ENCODE measurements around the gene DNAJC28.
A peak's percentile ranks its signal among the peaks of the same experiment; 100 is the strongest.

DNAJC28 gene

GRCh38 chr21:33496345-33496744 is 4.8 kb upstream of the DNAJC28 start:
- no peak overlapping the region for H3K27ac ChIP-seq
- TF ChIP-seq ZFX (IDR thresholded peaks at IDR 0.05): no peak
- no peak for TF ChIP-seq CTCF (conservative IDR thresholded peaks at IDR 0.05)

GRCh38 chr21:33495743-33496142 is 4.2 kb upstream of the DNAJC28 start:
- TF ChIP-seq CTCF (conservative IDR thresholded peaks at IDR 0.05): no peak
- TF ChIP-seq ZFX (IDR thresholded peaks at IDR 0.05): no peak
- H3K27ac ChIP-seq: no peak overlapping the region

GRCh38 chr21:33493756-33494155 is 2.2 kb upstream of the DNAJC28 start:
- TF ChIP-seq ZFX (IDR thresholded peaks at IDR 0.05): no peak
- TF ChIP-seq CTCF (conservative IDR thresholded peaks at IDR 0.05): no peak

DNA sequence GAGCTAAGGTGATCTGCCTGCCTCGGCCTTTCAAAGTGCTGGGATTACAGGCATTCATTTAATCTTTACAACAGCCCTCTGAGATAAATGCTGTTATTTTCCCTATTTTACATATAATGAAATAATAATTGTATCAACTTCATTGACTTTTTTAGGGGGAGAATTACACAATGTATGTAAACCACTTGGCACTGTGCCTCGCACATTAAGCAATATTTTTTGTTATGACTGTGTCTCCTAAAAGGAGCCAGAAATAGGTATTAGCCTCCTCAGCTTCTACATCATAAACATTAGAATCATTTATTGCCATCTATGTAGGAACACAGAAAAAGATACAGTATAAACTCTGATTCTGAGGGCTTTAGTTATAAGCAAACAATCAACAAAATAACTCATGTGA is 1.1 kb upstream of the DNAJC28 start:
- H3K27ac ChIP-seq: no peak overlapping the region

More at GRCh38 chr21:33493756-33494155, 2.2 kb upstream of the DNAJC28 start:
- no peak overlapping the region for H3K27ac ChIP-seq

DNA sequence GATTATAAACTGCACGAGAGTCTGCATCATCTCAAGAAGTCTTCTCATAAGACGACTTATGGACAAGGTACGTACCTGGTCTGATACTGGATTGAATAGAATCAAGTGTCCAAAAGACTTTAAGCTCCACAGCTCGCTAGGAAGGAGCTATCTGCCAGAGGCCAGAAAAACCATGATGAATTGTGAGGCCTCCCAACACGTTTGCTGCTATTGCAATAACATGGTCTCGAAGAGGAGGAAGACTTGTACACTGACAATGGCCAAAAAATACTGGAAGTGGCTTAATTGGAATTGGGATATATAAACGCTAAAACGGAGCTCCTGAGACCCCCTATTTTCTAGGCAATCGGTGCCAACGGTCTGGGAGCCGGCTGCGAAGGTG is 534 bp downstream of the DNAJC28 start:
- TF ChIP-seq CTCF (conservative IDR thresholded peaks at IDR 0.05) (no peak), ZFX (IDR thresholded peaks at IDR 0.05) (no peak)
- H3K27ac ChIP-seq: peak overlapping the region; percentile 62

More for the DNA sequence above, 1.1 kb upstream of the DNAJC28 start:
- TF ChIP-seq ZFX (IDR thresholded peaks at IDR 0.05) (no peak), CTCF (conservative IDR thresholded peaks at IDR 0.05) (no peak)

DNA sequence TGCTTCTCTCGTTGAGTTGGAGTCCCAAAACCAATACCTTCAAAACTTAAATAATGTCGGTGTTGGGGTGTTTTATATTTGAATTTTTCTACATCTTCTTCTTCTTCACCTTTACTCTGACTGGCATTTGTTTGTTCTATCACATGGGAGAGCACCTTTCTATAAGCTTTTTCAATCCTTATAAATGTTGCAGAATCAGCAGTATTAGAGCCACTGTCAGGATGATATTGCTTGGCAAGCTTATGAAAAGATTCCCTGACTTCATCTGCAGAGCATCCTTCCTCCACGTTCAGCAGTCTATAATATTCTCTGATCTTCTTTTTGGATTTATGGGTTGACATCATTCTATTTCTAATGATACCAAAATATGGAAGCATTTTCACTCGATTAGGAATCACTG is 2.6 kb downstream of the DNAJC28 start:
- no peak overlapping the region for H3K27ac ChIP-seq
- TF ChIP-seq CTCF (conservative IDR thresholded peaks at IDR 0.05) (no peak), ZFX (IDR thresholded peaks at IDR 0.05) (no peak)

DNA sequence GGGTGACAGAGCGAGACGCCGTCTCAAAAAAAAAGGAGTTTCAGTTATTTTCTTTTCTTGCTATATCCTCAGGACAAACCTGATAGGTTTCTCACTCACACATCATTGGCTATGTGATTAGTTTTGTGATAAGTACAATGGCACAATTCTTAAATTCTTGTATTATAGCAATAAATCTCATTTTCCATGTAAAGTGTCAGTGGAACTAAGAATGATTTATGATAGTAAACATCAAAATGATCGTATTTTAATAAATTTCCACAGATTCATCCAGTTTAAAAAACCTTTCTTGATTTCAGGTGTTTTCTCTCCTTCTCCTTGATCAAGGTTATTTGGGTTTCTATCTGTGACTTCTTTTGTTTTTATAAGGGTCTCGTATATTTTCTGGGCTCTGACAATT is 3.5 kb downstream of the DNAJC28 start:
- H3K27ac ChIP-seq: no peak overlapping the region
- no peak for TF ChIP-seq CTCF (conservative IDR thresholded peaks at IDR 0.05)
- no peak for TF ChIP-seq ZFX (IDR thresholded peaks at IDR 0.05)
